CD4-positive, alpha-beta T cell (primary cell): ENCODE results near the gene CHRM4. TPM values are rescaled to one million over a fixed set of nuclear protein-coding genes. Genes with fewer than 3 reads are reported as not detected.
A peak's percentile ranks its signal among the peaks of the same experiment; 100 is the strongest.

ENCODE experiments used
- ATAC-seq: fragments of 200-7000 bp; cut with Tn5 transposase; one replicate; pipeline ENCODE4 v1.10.0; 2022; ENCODE audit warnings: mild to moderate bottlenecking; ENCODE audit not compliant: poor library complexity
- CTCF ChIA-PET: fragments of 350-600 bp; sonication (Branson Sonifier 250); formaldehyde crosslinking; loops from one replicate; lab custom pipeline; 2021; ENCODE audit warnings: antibody characterized with exemption, inconsistent platforms; lab: Charles Lee
- POLR2A ChIA-PET: fragments of 350-600 bp; sonication (Branson Sonifier 250); formaldehyde crosslinking; loops from one replicate; lab custom pipeline; 2021; ENCODE audit warnings: antibody characterized with exemption, inconsistent platforms; lab: Charles Lee
- DNase-seq, 14 experiments: peaks; one replicate each; pipeline ENCODE4 v3.0.0-alpha.2; 2013 to 2020; ENCODE audit warnings: mixed read lengths in 2 of 14
- H3K27ac ChIP-seq, 2 donors: one replicate each; pipeline versions ENCODE4 v1.5.1 to v1.7.0; 2013; ENCODE audit warnings: low read length in 2 of 2, low read depth in 1 of 2, mild to moderate bottlenecking in 1 of 2
- H3K27me3 ChIP-seq, 2 experiments: 1 replicate in 1 of 2; 2 replicates in 1 of 2; pipeline versions ENCODE4 v1.6.1 to v1.7.0; 2013; ENCODE audit warnings: low read length in 2 of 2, control low read depth in 1 of 2, mild to moderate bottlenecking in 1 of 2, moderate library complexity in 1 of 2; ENCODE audit not compliant: insufficient read depth in 2 of 2, control insufficient read depth in 1 of 2
- H3K36me3 ChIP-seq: one replicate; pipeline ENCODE4 v1.6.1; 2013; ENCODE audit warnings: low read length, control low read depth; ENCODE audit not compliant: insufficient read depth
- H3K4me1 ChIP-seq: one replicate; pipeline ENCODE4 v1.6.1; 2013; ENCODE audit warnings: low read length, control low read depth; ENCODE audit not compliant: insufficient read depth
- H3K4me3 ChIP-seq: one replicate; pipeline ENCODE4 v1.5.1; 2013; ENCODE audit warnings: mild to moderate bottlenecking, low read length, moderate library complexity
- H3K9me3 ChIP-seq, 2 experiments: 1 replicate in 1 of 2; 2 replicates in 1 of 2; pipeline versions ENCODE4 v1.6.1 to v1.7.0; 2013; ENCODE audit warnings: low read length in 2 of 2, mild to moderate bottlenecking in 2 of 2, control low read depth in 1 of 2, moderate library complexity in 1 of 2; ENCODE audit not compliant: control insufficient read depth in 1 of 2, insufficient read depth in 1 of 2
- H3K27ac Mint-ChIP-seq: one replicate; pipeline ENCODE4 v1.8.0; 2020; ENCODE audit warnings: mixed read lengths
- H3K27me3 Mint-ChIP-seq: one replicate; pipeline ENCODE4 v1.8.0; 2021; ENCODE audit warnings: mixed read lengths
- H3K36me3 Mint-ChIP-seq: one replicate; pipeline ENCODE4 v1.8.0; 2021; ENCODE audit warnings: low read depth, mixed read lengths
- H3K4me1 Mint-ChIP-seq: one replicate; pipeline ENCODE4 v1.8.0; 2021; ENCODE audit warnings: low read depth, mixed read lengths
- H3K4me3 Mint-ChIP-seq: one replicate; pipeline ENCODE4 v1.8.0; 2020; ENCODE audit warnings: mild to moderate bottlenecking, mixed read lengths
- H3K9me3 Mint-ChIP-seq: one replicate; pipeline ENCODE4 v1.8.0; 2020; ENCODE audit warnings: mixed read lengths
- intact Hi-C, 2 experiments: fragments of 100-400 bp; cut with DNase I in 1 of 2; cut with micrococcal nuclease in 1 of 2; formaldehyde crosslinking; loops; one replicate each; pipeline versions ENCODE4 v1.15.1 to v1.9.0; 2023 to 2025; cut with DNase I, micrococcal nuclease
- polyA plus RNA-seq, 2 donors: library from polyadenylated mRNA; unstranded; fragments of 120-200 nt; gene quantifications; one replicate each; pipeline ENCODE4 v1.2.1, GENCODE V29; 2013
- total RNA-seq, 174 experiments: library from RNA in 2 of 174; stranded (reverse) in 2 of 174; gene quantifications; one replicate each; pipeline ENCODE4 v1.2.3 and lab custom pipeline; 2021 to 2026
- TF ChIP-seq, protein P1 (sequence below): fragments of 200-600 bp; IDR thresholded peaks from one replicate; pipeline ENCODE4 v1.8.0; 2022; ENCODE audit warnings: antibody characterized with exemption, mild to moderate bottlenecking

CHRM4 gene
- total RNA-seq (1 to 10 TPM; 3.2 to 3.7 TPM), total RNA-seq (lab: John Stamatoyannopoulos, UW) (0 to 4.1 (median 0.26) reads per million in 172 experiments)
- polyA plus RNA-seq (2013, experiment 1 of 2): 0.16 TPM
- polyA plus RNA-seq (2013, experiment 2 of 2): 0.33 TPM

DNA sequence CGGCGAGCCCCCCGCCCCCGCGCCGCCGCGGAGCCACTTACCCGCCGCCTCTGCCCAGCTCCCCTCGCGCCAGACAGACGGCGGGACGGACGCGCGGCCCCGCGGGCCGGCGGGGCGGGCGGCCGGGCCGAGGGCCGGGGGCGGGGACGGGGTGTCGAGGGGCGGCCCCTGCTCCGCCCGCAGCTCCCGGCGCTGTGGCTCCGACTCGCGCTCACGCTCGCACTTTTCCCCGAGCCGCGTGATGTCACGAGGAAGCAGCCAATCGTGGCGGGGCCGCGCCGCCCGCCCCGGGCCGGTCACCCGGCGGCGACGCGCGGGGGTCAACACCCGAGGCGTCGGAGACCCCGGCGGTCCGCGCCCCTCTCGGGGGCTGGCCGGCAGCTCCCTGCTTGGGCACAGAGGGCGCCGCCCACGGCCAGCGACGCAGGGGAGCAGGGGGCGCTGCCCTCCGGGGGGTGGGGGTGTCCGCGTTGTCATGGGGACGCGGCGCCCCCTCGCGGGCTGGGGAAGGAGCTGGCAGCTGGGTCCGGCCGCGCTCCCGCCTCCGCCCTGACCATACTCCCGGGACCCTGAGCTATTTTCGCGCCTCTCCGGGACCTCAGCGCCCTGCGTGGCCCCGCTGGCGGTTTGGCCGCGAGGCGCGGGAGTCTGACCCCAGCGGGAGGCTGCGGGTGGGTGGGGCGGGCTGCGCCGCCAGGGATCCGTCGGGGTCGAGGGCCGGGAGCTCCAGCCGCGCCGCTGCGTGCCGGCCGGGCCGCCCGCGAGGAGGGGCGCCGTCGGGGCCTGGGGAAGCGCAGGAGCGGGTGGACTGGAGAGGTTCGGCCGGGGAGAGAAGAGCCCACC lies at the start of gene CHRM4:
Gene CHRM4, minus strand, starts transcription at position 199 of the 843 bp plus-strand sequence. CDS start 5,219 bp downstream, outside the sequence.
- intact Hi-C loops: loop anchor here in 1 of 2 experiments (5.0 kb wide), 2 partner anchors 146 to 504 kb away; partner anchors contain the start of gene MAPK8IP1
- no peak for ATAC-seq
- CTCF ChIA-PET: interaction anchor here (0.6 to 1.0 kb wide), 2 partner anchors 23 to 122 kb away, joined by 3 read pairs; no protein-coding TSS in a partner anchor
- H3K36me3 ChIP-seq: no peaks in the 10 kb centered on the region
- Mint-ChIP-seq H3K27ac (no peak within 1 kb of the TSS), H3K4me1 (peaks cover 34% of the 10 kb centered on the region), H3K36me3 (peaks cover 6% of the 10 kb centered on the region), H3K27me3 (peaks cover 54% of the 10 kb centered on the region), H3K9me3 (no peaks in the 10 kb centered on the region), H3K4me3 (no peak within 1 kb of the TSS)
- no peak within 1 kb of the TSS for H3K4me3 ChIP-seq
- H3K9me3 ChIP-seq: peaks cover 0 to 28% of the 10 kb centered on the region in 2 experiments
- TF ChIP-seq, protein P1, sequence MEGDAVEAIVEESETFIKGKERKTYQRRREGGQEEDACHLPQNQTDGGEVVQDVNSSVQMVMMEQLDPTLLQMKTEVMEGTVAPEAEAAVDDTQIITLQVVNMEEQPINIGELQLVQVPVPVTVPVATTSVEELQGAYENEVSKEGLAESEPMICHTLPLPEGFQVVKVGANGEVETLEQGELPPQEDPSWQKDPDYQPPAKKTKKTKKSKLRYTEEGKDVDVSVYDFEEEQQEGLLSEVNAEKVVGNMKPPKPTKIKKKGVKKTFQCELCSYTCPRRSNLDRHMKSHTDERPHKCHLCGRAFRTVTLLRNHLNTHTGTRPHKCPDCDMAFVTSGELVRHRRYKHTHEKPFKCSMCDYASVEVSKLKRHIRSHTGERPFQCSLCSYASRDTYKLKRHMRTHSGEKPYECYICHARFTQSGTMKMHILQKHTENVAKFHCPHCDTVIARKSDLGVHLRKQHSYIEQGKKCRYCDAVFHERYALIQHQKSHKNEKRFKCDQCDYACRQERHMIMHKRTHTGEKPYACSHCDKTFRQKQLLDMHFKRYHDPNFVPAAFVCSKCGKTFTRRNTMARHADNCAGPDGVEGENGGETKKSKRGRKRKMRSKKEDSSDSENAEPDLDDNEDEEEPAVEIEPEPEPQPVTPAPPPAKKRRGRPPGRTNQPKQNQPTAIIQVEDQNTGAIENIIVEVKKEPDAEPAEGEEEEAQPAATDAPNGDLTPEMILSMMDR: no peak
- no peak within 1 kb of the TSS for H3K27ac ChIP-seq
- H3K27me3 ChIP-seq: peaks cover 46 to 58% of the 10 kb centered on the region in 2 experiments
- POLR2A ChIA-PET: interaction anchor here (0.7 to 1.4 kb wide), 3 partner anchors 9 to 226 kb away, joined by 3 read pairs; partner anchors contain the start of genes ATG13, DGKZ and HARBI1
- peaks cover 47% of the 10 kb centered on the region for H3K4me1 ChIP-seq
- DNase-seq: peak in 2 of 14 experiments; percentile 40 to 46

GRCh38 chr11:46438211-46438610 lies 46.6 kb upstream of the CHRM4 start:
- no peak overlapping the region for H3K27ac Mint-ChIP-seq
- H3K4me3 Mint-ChIP-seq: no peak overlapping the region
- no peak for ATAC-seq
- no peaks in the 10 kb centered on the region for H3K27me3 Mint-ChIP-seq
- Histone ChIP-seq H3K9me3 (no peaks in the 10 kb centered on the region), H3K4me1 (no peaks in the 10 kb centered on the region), H3K27ac (no peak overlapping the region), H3K27me3 (no peaks in the 10 kb centered on the region), H3K4me3 (no peak overlapping the region), H3K36me3 (peaks cover 52% of the 10 kb centered on the region)
- TF ChIP-seq, protein P1: no peak
- peaks cover 95% of the 10 kb centered on the region for H3K36me3 Mint-ChIP-seq
- DNase-seq: no peak
- CTCF ChIA-PET: no interaction called here
- H3K9me3 Mint-ChIP-seq: no peaks in the 10 kb centered on the region
- POLR2A ChIA-PET: no interaction called here
- intact Hi-C loops: no loop called here
- no peaks in the 10 kb centered on the region for H3K4me1 Mint-ChIP-seq

DNA sequence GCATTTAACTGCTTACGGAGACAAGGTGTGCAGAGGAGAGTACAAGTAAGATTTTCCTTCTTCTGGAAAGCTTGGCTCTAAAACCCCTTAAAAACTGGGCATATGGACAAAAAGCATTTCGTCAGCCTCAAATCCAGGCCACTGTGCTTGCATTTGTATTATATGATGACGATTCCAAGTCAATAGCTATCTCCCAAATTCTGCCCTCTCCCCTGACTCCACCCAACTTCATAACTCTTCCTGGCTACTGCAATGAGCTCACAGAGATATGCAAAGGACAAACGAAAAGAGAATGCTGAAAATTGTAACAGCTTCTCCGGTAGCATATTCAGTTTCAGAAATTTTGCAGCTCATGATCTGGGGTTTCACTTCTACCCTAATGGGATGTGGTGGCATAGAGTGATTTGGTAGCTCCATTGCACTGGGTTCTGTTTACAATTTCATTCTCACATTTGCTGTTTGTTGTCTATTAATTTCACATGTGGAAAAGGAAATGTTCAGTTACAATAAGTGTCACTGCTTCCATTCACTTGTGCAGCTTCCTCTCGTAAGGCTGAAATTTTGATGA lies 45.6 kb upstream of the CHRM4 start:
- H3K27me3 Mint-ChIP-seq: no peaks in the 10 kb centered on the region
- H3K4me3 Mint-ChIP-seq: no peak overlapping the region
- no peaks in the 10 kb centered on the region for H3K9me3 ChIP-seq
- DNase-seq (no peak), ATAC-seq (no peak)
- no peak overlapping the region for H3K4me3 ChIP-seq
- ChIA-PET POLR2A (no interaction called here), CTCF (no interaction called here)
- H3K27ac ChIP-seq: no peak overlapping the region
- intact Hi-C loops: no loop called here
- no peaks in the 10 kb centered on the region for H3K27me3 ChIP-seq
- no peak overlapping the region for H3K27ac Mint-ChIP-seq
- peaks cover 54% of the 10 kb centered on the region for H3K36me3 ChIP-seq
- peaks cover 95% of the 10 kb centered on the region for H3K36me3 Mint-ChIP-seq
- H3K9me3 Mint-ChIP-seq: no peaks in the 10 kb centered on the region
- no peaks in the 10 kb centered on the region for H3K4me1 Mint-ChIP-seq
- H3K4me1 ChIP-seq: no peaks in the 10 kb centered on the region
- TF ChIP-seq, protein P1: no peak
